ENCODE measurements around the gene PLCB1.

GRCh38 chr20:8183526-8183925, 51.5 kb downstream of the PLCB1 start:
- TF ChIP-seq, protein P1, sequence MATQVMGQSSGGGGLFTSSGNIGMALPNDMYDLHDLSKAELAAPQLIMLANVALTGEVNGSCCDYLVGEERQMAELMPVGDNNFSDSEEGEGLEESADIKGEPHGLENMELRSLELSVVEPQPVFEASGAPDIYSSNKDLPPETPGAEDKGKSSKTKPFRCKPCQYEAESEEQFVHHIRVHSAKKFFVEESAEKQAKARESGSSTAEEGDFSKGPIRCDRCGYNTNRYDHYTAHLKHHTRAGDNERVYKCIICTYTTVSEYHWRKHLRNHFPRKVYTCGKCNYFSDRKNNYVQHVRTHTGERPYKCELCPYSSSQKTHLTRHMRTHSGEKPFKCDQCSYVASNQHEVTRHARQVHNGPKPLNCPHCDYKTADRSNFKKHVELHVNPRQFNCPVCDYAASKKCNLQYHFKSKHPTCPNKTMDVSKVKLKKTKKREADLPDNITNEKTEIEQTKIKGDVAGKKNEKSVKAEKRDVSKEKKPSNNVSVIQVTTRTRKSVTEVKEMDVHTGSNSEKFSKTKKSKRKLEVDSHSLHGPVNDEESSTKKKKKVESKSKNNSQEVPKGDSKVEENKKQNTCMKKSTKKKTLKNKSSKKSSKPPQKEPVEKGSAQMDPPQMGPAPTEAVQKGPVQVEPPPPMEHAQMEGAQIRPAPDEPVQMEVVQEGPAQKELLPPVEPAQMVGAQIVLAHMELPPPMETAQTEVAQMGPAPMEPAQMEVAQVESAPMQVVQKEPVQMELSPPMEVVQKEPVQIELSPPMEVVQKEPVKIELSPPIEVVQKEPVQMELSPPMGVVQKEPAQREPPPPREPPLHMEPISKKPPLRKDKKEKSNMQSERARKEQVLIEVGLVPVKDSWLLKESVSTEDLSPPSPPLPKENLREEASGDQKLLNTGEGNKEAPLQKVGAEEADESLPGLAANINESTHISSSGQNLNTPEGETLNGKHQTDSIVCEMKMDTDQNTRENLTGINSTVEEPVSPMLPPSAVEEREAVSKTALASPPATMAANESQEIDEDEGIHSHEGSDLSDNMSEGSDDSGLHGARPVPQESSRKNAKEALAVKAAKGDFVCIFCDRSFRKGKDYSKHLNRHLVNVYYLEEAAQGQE (IDR thresholded peaks at IDR 0.05; ENCODE audit: insufficient read depth in 1 of 2, low read depth in 2 of 2, low read length in 2 of 2): no peak
- TF ChIP-seq TAF1 (IDR thresholded peaks at IDR 0.05; ENCODE audit: borderline replicate concordance, insufficient read depth, low read length): no peak
